Testis (tissue), 2 donors: ENCODE measurements around the gene GNG14.

Experiments used
- CTCF ChIP-seq, 3 experiments: fragments of 450-650 bp in 2 of 3; fragments of 200-600 bp in 1 of 3; sonication (generic) in 1 of 3; IDR thresholded peaks; one replicate each; pipeline ENCODE4 v1.5.1; 2016 to 2019; ENCODE audit warnings: antibody characterized with exemption in 3 of 3, mild to moderate bottlenecking in 2 of 3, moderate library complexity in 1 of 3
- POLR2A ChIP-seq: fragments of 450-650 bp; IDR thresholded peaks from one replicate; pipeline ENCODE4 v1.6.1; 2017; ENCODE audit warnings: antibody characterized with exemption, mild to moderate bottlenecking, moderate library complexity

- TF ChIP-seq CTCF (IDR thresholded peaks at IDR 0.05) = no peak
- no peak for TF ChIP-seq POLR2A
Measured at GRCh38 chr19:12665281-12665573, 22.6 kb upstream of the GNG14 start.
